MG63 (cell line): ENCODE results near the gene AKR1B1. TPM values are rescaled to one million over a fixed set of nuclear protein-coding genes. Genes with fewer than 3 reads are reported as not detected.

Experiments
- DNase-seq: peaks from one replicate; pipeline ENCODE4 v3.0.0-alpha.2; 2020
- H3K27me3 ChIP-seq: fragments of 250-450 bp; sonication (Bioruptor Pico); 2 replicates; pipeline ENCODE4 v1.5.1; 2020; ENCODE audit warnings: mild to moderate bottlenecking, moderate library complexity
- H3K36me3 ChIP-seq: fragments of 250-450 bp; sonication (Bioruptor Pico); 2 replicates; pipeline ENCODE4 v1.5.1; 2020; ENCODE audit warnings: mild to moderate bottlenecking, moderate library complexity
- H3K4me3 ChIP-seq: fragments of 250-450 bp; sonication (Bioruptor Pico); 2 replicates; pipeline ENCODE4 v1.5.1; 2020; ENCODE audit warnings: mild to moderate bottlenecking, moderate library complexity
- H3K9me3 ChIP-seq: fragments of 250-450 bp; sonication (Bioruptor Pico); 2 replicates; pipeline ENCODE4 v1.5.1; 2020; ENCODE audit warnings: mild to moderate bottlenecking, moderate library complexity
- total RNA-seq: library from RNA; depleted of rRNA; stranded (reverse); fragments of >200 nt; shearing (Covaris generic); gene quantifications from 2 replicates; pipeline ENCODE4 v1.2.3, GENCODE V29; 2014; ENCODE audit warnings: low replicate concordance

AKR1B1 gene
- total RNA-seq, 1 experiment from 2014 or later: 89.3 TPM

- Histone ChIP-seq H3K9me3 (no peaks in the 10 kb centered on the region), H3K4me3 (no peak overlapping the region), H3K36me3 (no peaks in the 10 kb centered on the region), H3K27me3 (no peaks in the 10 kb centered on the region)
- DNase-seq: no peak
Observed at GRCh38 chr7:134438946-134439345, 20.0 kb downstream of the AKR1B1 start.

- no peaks in the 10 kb centered on the region for H3K27me3 ChIP-seq
- no peak overlapping the region for H3K4me3 ChIP-seq
- H3K36me3 ChIP-seq: no peaks in the 10 kb centered on the region
- no peak for DNase-seq
- H3K9me3 ChIP-seq: no peaks in the 10 kb centered on the region
Observed at GRCh38 chr7:134435161-134435920, 23.6 kb downstream of the AKR1B1 start.

- H3K9me3 ChIP-seq: no peaks in the 10 kb centered on the region
- no peaks in the 10 kb centered on the region for H3K36me3 ChIP-seq
- DNase-seq: no peak
- no peak overlapping the region for H3K4me3 ChIP-seq
- H3K27me3 ChIP-seq: no peaks in the 10 kb centered on the region
Observed at GRCh38 chr7:134434701-134435100, 24.2 kb downstream of the AKR1B1 start.

- Histone ChIP-seq H3K4me3 (no peak overlapping the region), H3K27me3 (no peaks in the 10 kb centered on the region), H3K9me3 (no peaks in the 10 kb centered on the region), H3K36me3 (no peaks in the 10 kb centered on the region)
- no peak for DNase-seq
Observed at GRCh38 chr7:134433430-134433829, 25.5 kb downstream of the AKR1B1 start.

- Histone ChIP-seq H3K9me3 (no peaks in the 10 kb centered on the region), H3K36me3 (no peaks in the 10 kb centered on the region), H3K27me3 (no peaks in the 10 kb centered on the region), H3K4me3 (peak overlapping the region; percentile 44)
- DNase-seq: peak; percentile 84
Observed at GRCh38 chr7:134432296-134433152, 26.4 kb downstream of the AKR1B1 start.

- H3K27me3 ChIP-seq: no peaks in the 10 kb centered on the region
- H3K9me3 ChIP-seq: no peaks in the 10 kb centered on the region
- H3K4me3 ChIP-seq: peak overlapping the region; percentile 44
- no peak for DNase-seq
- no peaks in the 10 kb centered on the region for H3K36me3 ChIP-seq
Observed at GRCh38 chr7:134431815-134432214, 27.1 kb downstream of the AKR1B1 start.

- Histone ChIP-seq H3K27me3 (no peaks in the 10 kb centered on the region), H3K36me3 (no peaks in the 10 kb centered on the region), H3K4me3 (no peak overlapping the region), H3K9me3 (no peaks in the 10 kb centered on the region)
- DNase-seq: no peak
Observed at GRCh38 chr7:134429481-134429880, 29.4 kb downstream of the AKR1B1 start.

GRCh38 chr7:134428942-134429341, 30.0 kb downstream of the AKR1B1 start:
- Histone ChIP-seq H3K36me3 (no peaks in the 10 kb centered on the region), H3K27me3 (no peaks in the 10 kb centered on the region), H3K4me3 (no peak overlapping the region), H3K9me3 (no peaks in the 10 kb centered on the region)
- DNase-seq: no peak

- no peak for DNase-seq
- Histone ChIP-seq H3K9me3 (no peaks in the 10 kb centered on the region), H3K4me3 (no peak overlapping the region), H3K36me3 (no peaks in the 10 kb centered on the region), H3K27me3 (no peaks in the 10 kb centered on the region)
Observed at GRCh38 chr7:134427896-134428295, 31.0 kb downstream of the AKR1B1 start.

GRCh38 chr7:134425777-134426176, 33.1 kb downstream of the AKR1B1 start:
- DNase-seq: no peak
- no peaks in the 10 kb centered on the region for H3K27me3 ChIP-seq
- no peaks in the 10 kb centered on the region for H3K9me3 ChIP-seq
- no peak overlapping the region for H3K4me3 ChIP-seq
- no peaks in the 10 kb centered on the region for H3K36me3 ChIP-seq

- Histone ChIP-seq H3K27me3 (no peaks in the 10 kb centered on the region), H3K36me3 (no peaks in the 10 kb centered on the region)
- DNase-seq: no peak
Observed at GRCh38 chr7:134422638-134423037, 36.3 kb downstream of the AKR1B1 start.

GRCh38 chr7:134422008-134422407, 36.9 kb downstream of the AKR1B1 start:
- H3K27me3 ChIP-seq: no peaks in the 10 kb centered on the region
- DNase-seq: peak; percentile 2
- no peak overlapping the region for H3K4me3 ChIP-seq
- no peaks in the 10 kb centered on the region for H3K9me3 ChIP-seq
- no peaks in the 10 kb centered on the region for H3K36me3 ChIP-seq

More at GRCh38 chr7:134422638-134423037, 36.3 kb downstream of the AKR1B1 start:
- no peaks in the 10 kb centered on the region for H3K9me3 ChIP-seq
- no peak overlapping the region for H3K4me3 ChIP-seq

- no peaks in the 10 kb centered on the region for H3K9me3 ChIP-seq
- H3K36me3 ChIP-seq: no peaks in the 10 kb centered on the region
- peak; percentile 28 for DNase-seq
- no peaks in the 10 kb centered on the region for H3K27me3 ChIP-seq
- no peak overlapping the region for H3K4me3 ChIP-seq
Observed at GRCh38 chr7:134420424-134421125, 38.3 kb downstream of the AKR1B1 start.

- no peak overlapping the region for H3K4me3 ChIP-seq
- no peaks in the 10 kb centered on the region for H3K36me3 ChIP-seq
- DNase-seq: no peak
- no peaks in the 10 kb centered on the region for H3K27me3 ChIP-seq
- H3K9me3 ChIP-seq: no peaks in the 10 kb centered on the region
Observed at GRCh38 chr7:134419875-134420274, 39.0 kb downstream of the AKR1B1 start.

- no peaks in the 10 kb centered on the region for H3K36me3 ChIP-seq
Observed at GRCh38 chr7:134419085-134419484, 39.8 kb downstream of the AKR1B1 start.

GRCh38 chr7:134415700-134416099, 43.2 kb downstream of the AKR1B1 start:
- DNase-seq: no peak
- Histone ChIP-seq H3K4me3 (no peak overlapping the region), H3K9me3 (no peaks in the 10 kb centered on the region), H3K27me3 (no peaks in the 10 kb centered on the region), H3K36me3 (no peaks in the 10 kb centered on the region)

More at GRCh38 chr7:134419085-134419484, 39.8 kb downstream of the AKR1B1 start:
- H3K4me3 ChIP-seq: no peak overlapping the region
- no peak for DNase-seq
- H3K27me3 ChIP-seq: no peaks in the 10 kb centered on the region
- H3K9me3 ChIP-seq: no peaks in the 10 kb centered on the region

GRCh38 chr7:134414109-134414508, 44.8 kb downstream of the AKR1B1 start:
- Histone ChIP-seq H3K27me3 (no peaks in the 10 kb centered on the region), H3K4me3 (no peak overlapping the region), H3K9me3 (no peaks in the 10 kb centered on the region), H3K36me3 (no peaks in the 10 kb centered on the region)
- DNase-seq: no peak
